ENCODE data around the gene ROR2.
"Not testable (repeated sequence)": the region's sequence is repeated elsewhere in the genome, so short reads cannot be mapped to it uniquely, and the experiment has no call there.

ROR2 gene

DNA sequence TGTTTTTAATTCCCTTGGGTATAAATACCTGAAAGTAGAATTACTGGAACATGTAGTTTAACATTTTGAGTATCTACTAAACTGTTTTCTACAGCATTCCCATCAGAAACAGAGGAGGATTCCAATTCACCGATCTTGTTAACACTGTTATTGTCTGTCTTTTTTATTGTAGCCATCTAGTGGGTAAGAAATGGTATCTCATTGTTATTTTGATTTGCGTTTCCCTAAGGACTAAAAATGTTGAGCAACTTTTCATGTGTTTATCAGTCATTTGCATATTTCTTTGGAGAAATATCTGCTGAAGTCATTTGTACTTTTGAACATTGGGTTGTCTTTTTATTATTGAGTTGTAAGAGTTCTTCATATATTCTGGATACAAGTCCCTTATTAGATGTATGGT is 391.1 kb downstream of the ROR2 start:
- no peaks in the 10 kb centered on the region for H3K9me3 Mint-ChIP-seq (ENCODE audit: low read depth)
- H3K4me1 Mint-ChIP-seq (ENCODE audit: low read depth): no peaks in the 10 kb centered on the region
- peaks cover 8% of the 10 kb centered on the region for H3K27me3 Mint-ChIP-seq
- no peak overlapping the region for H3K4me3 Mint-ChIP-seq
- no peak overlapping the region for H3K27ac Mint-ChIP-seq
- H3K36me3 Mint-ChIP-seq: no peaks in the 10 kb centered on the region

DNA sequence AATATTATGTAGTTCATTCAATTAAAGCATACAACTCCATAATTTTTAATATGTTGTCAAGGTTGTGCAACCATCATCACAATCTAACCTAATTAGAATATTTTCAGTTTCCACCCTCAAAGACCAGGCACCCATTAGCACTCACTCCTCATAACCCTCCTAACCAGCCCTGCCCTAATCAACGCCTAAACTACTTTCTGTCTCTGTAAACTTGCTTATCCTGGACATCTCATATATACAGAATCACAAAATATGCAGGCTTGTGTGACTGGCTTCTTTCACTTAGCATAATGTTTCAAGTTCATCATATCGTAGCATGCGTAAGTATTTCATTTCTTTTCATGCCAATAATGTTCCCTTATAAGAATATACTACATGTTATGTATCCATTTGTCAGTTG is 391.6 kb downstream of the ROR2 start:
- no peaks in the 10 kb centered on the region for H3K36me3 Mint-ChIP-seq
- no peaks in the 10 kb centered on the region for H3K4me1 Mint-ChIP-seq (ENCODE audit: low read depth)
- H3K4me3 Mint-ChIP-seq: no peak overlapping the region
- peaks cover 8% of the 10 kb centered on the region for H3K27me3 Mint-ChIP-seq
- H3K27ac Mint-ChIP-seq: no peak overlapping the region
- H3K9me3 Mint-ChIP-seq (ENCODE audit: low read depth): no peaks in the 10 kb centered on the region

DNA sequence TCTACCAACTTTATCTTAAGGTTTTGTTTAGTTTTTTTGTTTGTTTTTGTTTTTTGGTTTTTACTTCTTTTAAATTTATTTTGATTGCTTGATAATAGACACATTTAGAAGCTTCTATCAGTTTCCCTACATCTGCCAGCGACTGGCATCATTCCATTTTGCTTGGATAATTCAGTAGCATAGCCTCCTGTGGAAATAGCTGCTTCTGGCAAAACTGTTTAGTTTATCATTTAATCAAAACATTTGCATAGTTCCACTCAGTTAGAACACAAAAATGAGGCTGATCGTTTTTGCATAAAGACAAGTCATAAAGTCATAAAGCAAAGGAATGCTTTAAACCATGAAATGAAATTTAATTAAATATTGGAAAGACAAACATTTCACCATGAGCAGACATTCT is 392.7 kb downstream of the ROR2 start:
- H3K9me3 Mint-ChIP-seq (ENCODE audit: low read depth): no peaks in the 10 kb centered on the region
- H3K4me1 Mint-ChIP-seq (ENCODE audit: low read depth): no peaks in the 10 kb centered on the region
- no peaks in the 10 kb centered on the region for H3K36me3 Mint-ChIP-seq
- no peak overlapping the region for H3K4me3 Mint-ChIP-seq
- H3K27me3 Mint-ChIP-seq: peaks cover 7% of the 10 kb centered on the region
- H3K27ac Mint-ChIP-seq: no peak overlapping the region

DNA sequence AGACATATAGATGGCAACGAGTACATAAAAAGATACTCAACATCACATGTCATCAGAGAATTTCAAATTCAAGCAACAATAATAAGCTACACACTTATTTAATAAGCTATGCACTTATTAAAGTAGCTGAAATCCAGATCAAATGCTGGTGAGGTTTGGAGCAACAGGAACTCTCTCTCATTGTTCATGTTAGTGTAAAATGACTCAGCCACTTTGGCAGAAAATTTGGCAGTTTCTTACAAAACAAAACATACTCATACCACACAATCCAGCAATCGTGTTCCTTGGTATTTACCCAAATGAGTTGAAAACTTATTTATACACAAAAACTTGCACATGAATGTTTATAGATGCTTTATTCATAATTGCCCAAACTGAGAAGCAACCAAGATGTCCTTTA is 394.9 kb downstream of the ROR2 start:
- Mint-ChIP-seq H3K27ac (no peak overlapping the region), H3K27me3 (peaks cover 7% of the 10 kb centered on the region), H3K36me3 (no peaks in the 10 kb centered on the region), H3K4me1 (ENCODE audit: low read depth) (no peaks in the 10 kb centered on the region), H3K9me3 (ENCODE audit: low read depth) (no peaks in the 10 kb centered on the region), H3K4me3 (no peak overlapping the region)

DNA sequence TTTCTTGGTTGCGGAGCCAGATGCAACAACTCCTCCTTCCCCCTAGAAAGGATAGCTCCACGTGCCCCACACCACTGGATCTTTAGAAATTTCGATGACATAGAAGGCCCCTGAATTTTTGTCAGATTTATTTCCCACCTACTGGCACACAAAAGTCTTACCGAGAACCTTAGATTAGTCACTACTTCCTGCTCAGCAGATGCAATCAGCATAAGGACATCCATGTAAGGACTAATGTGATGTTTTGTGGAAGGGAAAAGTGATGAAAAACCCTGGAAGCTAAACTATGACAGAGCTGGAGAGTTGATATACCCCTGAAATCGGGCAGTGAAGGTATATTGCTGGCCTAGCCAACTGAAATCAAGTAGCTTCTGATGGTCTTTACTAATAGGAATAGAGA is 400.9 kb downstream of the ROR2 start:
- H3K27me3 Mint-ChIP-seq: peaks cover 6% of the 10 kb centered on the region
- H3K4me3 Mint-ChIP-seq: no peak overlapping the region
- H3K27ac Mint-ChIP-seq: no peak overlapping the region
- no peaks in the 10 kb centered on the region for H3K9me3 Mint-ChIP-seq (ENCODE audit: low read depth)
- no peaks in the 10 kb centered on the region for H3K36me3 Mint-ChIP-seq
- H3K4me1 Mint-ChIP-seq (ENCODE audit: low read depth): no peaks in the 10 kb centered on the region

DNA sequence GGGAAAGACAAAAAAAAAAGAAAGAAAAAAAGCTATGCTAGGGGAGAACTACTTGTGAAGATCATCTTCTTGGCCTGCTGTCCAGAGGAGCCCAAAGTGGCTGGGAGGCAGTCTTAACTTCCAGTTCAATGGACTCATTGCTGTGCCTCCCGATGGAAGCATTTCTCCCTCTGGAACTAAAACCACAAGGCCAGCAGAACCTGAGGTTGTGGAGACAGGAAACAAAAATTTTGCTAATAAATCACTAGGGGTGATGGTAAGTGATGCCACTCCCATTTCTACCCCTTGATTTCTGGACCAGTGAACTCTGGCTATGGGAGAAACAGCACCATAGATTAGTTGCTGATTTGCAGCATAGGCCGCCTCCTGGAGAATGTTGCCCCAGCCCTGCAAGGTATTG is 402.9 kb downstream of the ROR2 start:
- Mint-ChIP-seq H3K27ac (no peak overlapping the region), H3K9me3 (ENCODE audit: low read depth) (no peaks in the 10 kb centered on the region), H3K4me3 (no peak overlapping the region), H3K4me1 (ENCODE audit: low read depth) (no peaks in the 10 kb centered on the region), H3K27me3 (peaks cover 8% of the 10 kb centered on the region), H3K36me3 (no peaks in the 10 kb centered on the region)

DNA sequence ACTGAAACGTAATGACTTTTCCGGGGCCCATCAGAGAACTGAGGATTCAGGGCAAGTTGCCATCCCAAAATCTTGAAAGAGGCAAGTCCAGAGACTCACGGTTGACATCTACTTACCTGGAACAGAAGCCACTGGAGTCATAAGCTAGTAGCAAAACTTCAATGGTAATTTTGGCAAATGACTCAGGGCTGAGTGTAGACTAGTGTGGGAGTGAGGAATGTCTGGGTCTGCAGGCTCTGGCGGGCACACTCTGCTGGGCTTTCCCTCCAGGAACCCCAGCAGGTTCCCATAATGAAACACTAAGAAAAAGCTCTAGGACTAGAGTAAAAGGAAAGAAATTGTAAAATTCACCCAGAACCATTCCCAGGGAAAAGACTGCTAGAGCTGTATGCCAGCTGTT is 403.5 kb downstream of the ROR2 start:
- Mint-ChIP-seq H3K4me3 (no peak overlapping the region), H3K27me3 (peaks cover 6% of the 10 kb centered on the region), H3K4me1 (ENCODE audit: low read depth) (no peaks in the 10 kb centered on the region), H3K27ac (no peak overlapping the region), H3K36me3 (no peaks in the 10 kb centered on the region), H3K9me3 (ENCODE audit: low read depth) (no peaks in the 10 kb centered on the region)

DNA sequence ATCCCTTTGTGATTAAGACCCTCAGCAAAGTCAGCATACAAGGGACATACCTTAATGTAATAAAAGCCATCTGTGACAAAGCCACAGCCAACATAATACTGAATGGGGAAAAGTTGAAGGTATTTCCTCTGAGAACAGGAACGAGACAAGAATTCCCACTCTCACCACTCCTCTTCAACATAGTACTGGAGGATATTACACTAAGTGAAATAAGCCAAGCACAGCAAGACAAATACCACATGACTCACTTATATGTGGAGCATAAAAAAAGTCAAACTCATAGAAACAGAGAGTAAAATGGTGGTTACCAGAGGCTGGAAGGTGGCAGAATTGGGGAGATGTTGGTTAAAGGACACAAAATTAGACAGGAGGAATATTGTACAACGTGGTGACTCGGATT is 408.3 kb downstream of the ROR2 start:
- Mint-ChIP-seq H3K4me3 (no peak overlapping the region), H3K27ac (no peak overlapping the region), H3K27me3 (peaks cover 5% of the 10 kb centered on the region), H3K4me1 (ENCODE audit: low read depth) (peaks cover 7% of the 10 kb centered on the region), H3K36me3 (no peaks in the 10 kb centered on the region), H3K9me3 (ENCODE audit: low read depth) (no peaks in the 10 kb centered on the region)

DNA sequence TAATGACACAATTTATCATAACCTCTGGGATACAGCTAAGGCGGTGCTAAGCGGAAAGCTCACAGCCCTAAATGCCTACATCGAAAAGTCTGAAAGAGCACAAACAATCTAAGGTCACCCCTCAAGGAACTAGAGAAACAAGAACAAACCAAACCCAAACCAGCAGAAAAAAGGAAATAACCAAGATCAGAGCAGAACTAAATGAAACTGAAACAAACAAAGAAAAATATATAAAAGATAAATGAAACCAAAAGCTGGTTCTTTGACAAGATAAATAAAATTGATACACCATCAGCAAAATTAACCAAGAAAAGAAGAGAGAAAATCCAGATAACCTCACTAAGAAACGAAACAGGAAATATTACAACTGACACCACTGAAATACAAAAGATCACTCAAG is 409.5 kb downstream of the ROR2 start:
- not testable (repeated sequence) for H3K27ac Mint-ChIP-seq; H3K36me3 Mint-ChIP-seq; H3K4me1 Mint-ChIP-seq (ENCODE audit: low read depth); H3K4me3 Mint-ChIP-seq; H3K27me3 Mint-ChIP-seq; H3K9me3 Mint-ChIP-seq (ENCODE audit: low read depth)

DNA sequence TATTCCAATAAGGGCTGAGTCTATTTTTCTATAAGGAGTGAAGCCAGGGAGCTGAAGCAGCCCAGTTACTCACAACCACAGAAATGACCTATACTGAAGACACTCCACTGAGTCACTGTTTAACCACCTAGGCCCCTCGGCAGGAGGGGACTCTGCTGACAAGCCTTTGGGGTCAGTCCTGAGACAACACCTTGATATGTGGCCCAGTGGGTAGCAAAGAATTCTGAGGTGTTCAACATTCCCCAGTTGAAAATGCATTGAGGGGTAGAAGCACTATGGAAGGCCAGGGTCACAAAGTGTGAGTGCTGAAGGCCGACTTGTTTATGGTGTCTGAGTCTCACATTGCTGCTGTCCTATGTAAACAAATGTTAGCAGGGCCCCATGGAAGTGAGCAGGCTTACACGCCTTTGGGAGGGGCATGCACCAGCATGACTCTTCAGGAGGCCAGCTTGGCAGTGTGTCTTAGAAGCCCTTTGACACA is 413.8 kb downstream of the ROR2 start:
- H3K4me3 Mint-ChIP-seq: no peak overlapping the region

DNA sequence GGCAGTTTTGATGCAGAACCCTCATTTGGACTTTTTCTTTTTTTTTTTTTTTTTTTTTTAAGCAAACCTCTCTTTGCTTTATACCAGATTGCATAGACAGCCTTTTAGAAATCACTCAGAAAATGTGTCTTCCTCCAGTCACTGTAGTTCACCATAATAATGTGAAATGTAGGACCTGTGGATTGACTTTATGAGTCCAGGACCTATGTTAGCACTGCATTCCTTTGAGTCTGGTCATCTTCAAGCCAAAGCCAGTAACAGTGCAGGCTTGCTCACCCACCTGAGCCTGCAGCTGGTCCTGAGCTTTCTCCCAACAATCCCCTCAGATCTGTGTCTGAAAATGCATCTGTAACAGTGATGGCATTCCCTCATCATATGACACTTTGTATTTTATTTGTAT is 415.7 kb downstream of the ROR2 start:
- H3K4me3 Mint-ChIP-seq: no peak overlapping the region
- H3K27ac Mint-ChIP-seq: no peak overlapping the region
- no peaks in the 10 kb centered on the region for H3K9me3 Mint-ChIP-seq (ENCODE audit: low read depth)
- H3K36me3 Mint-ChIP-seq: no peaks in the 10 kb centered on the region
- H3K27me3 Mint-ChIP-seq: peaks cover 7% of the 10 kb centered on the region
- no peaks in the 10 kb centered on the region for H3K4me1 Mint-ChIP-seq (ENCODE audit: low read depth)

More for the DNA sequence above, 413.8 kb downstream of the ROR2 start:
- H3K9me3 Mint-ChIP-seq (ENCODE audit: low read depth): no peaks in the 10 kb centered on the region
- no peak overlapping the region for H3K27ac Mint-ChIP-seq
- peaks cover 7% of the 10 kb centered on the region for H3K4me1 Mint-ChIP-seq (ENCODE audit: low read depth)
- peaks cover 7% of the 10 kb centered on the region for H3K27me3 Mint-ChIP-seq
- no peaks in the 10 kb centered on the region for H3K36me3 Mint-ChIP-seq

DNA sequence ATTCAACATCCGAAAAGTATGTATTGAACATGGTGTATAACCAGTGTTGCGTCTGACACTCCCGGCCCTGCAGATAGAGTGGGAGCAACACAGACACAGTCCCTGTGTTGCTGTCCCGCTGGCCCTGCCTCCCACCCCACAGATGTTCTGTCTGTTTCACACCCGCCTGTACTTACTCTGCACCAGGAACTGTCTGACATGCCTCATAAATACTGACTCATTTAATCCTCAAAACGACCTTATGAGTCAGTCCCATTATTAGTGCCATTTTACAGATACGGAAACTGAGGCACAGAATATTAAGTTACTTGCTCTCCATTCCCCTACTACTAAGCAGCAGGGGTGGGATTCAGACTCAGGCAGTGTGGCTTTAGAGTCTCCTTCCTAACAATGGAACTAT is 416.6 kb downstream of the ROR2 start:
- H3K9me3 Mint-ChIP-seq (ENCODE audit: low read depth): no peaks in the 10 kb centered on the region
- no peaks in the 10 kb centered on the region for H3K4me1 Mint-ChIP-seq (ENCODE audit: low read depth)
- no peaks in the 10 kb centered on the region for H3K36me3 Mint-ChIP-seq
- H3K4me3 Mint-ChIP-seq: no peak overlapping the region
- peaks cover 7% of the 10 kb centered on the region for H3K27me3 Mint-ChIP-seq
- H3K27ac Mint-ChIP-seq: no peak overlapping the region

DNA sequence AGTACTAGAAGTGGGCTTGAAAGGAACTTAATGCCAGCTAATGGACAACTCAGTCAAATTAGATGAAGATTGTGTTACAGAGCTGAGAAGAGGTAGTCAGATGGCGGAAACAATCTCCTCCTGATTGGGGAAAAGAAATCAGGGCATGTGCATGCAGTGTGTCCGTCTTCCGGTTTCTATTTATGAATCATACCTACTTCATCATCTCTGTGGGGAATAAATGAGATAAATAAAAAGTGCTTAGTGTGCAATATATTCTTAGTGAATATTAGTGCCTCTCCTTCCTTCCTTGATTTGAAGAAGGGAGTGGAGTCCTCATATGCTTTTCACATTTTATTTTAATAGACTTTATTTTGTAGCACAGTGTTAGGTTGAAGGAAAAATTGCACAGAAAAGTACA is 417.7 kb downstream of the ROR2 start:
- H3K36me3 Mint-ChIP-seq: no peaks in the 10 kb centered on the region
- no peak overlapping the region for H3K27ac Mint-ChIP-seq

DNA sequence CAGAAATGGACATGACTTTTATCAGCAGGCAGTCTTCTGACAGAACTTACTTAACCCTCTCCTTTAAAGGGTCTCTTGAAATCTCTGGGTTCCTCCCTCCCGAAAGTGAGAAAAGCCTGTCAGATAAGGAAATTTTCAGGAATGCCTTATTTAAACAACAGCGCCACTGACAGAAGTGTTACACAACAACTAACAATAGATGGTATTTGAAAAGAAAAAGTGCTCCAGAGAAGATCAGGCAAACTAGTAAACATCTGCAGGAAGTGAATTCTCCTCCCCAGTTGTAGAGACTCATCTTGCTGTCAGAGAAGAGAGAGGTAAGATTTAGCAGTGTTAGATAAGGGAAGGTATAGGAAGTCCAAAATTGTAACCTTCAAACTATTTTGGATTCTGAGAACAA is 419.2 kb downstream of the ROR2 start:
- no peak overlapping the region for H3K4me3 Mint-ChIP-seq
- peaks cover 7% of the 10 kb centered on the region for H3K27me3 Mint-ChIP-seq
- no peak overlapping the region for H3K27ac Mint-ChIP-seq
- no peaks in the 10 kb centered on the region for H3K36me3 Mint-ChIP-seq
- H3K9me3 Mint-ChIP-seq (ENCODE audit: low read depth): no peaks in the 10 kb centered on the region
- no peaks in the 10 kb centered on the region for H3K4me1 Mint-ChIP-seq (ENCODE audit: low read depth)

More for the DNA sequence above, 417.7 kb downstream of the ROR2 start:
- Mint-ChIP-seq H3K4me3 (no peak overlapping the region), H3K27me3 (peaks cover 9% of the 10 kb centered on the region), H3K4me1 (ENCODE audit: low read depth) (no peaks in the 10 kb centered on the region), H3K9me3 (ENCODE audit: low read depth) (no peaks in the 10 kb centered on the region)

DNA sequence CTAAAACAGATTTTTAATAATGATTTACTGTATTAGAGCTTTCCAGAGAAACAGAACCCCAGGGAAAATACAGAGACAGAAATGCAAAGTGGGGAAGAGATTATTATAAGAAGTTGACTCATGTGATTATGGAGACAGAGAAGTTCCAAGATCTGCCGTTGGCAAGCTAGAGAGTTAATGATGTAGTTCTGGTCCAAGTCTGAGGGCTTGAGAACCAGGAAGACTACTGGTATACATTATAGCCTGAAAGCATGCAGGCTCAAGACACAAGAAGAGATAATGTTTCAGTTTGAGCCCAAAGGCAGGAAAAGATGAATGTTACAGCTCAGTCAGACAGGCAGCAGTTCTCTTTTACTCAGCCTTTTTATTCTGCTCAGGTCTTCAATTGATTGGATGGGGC is 427.5 kb downstream of the ROR2 start:
- Mint-ChIP-seq H3K36me3 (no peaks in the 10 kb centered on the region), H3K27me3 (peaks cover 17% of the 10 kb centered on the region), H3K27ac (no peak overlapping the region), H3K4me1 (ENCODE audit: low read depth) (no peaks in the 10 kb centered on the region), H3K4me3 (no peak overlapping the region), H3K9me3 (ENCODE audit: low read depth) (peaks cover 5% of the 10 kb centered on the region)

DNA sequence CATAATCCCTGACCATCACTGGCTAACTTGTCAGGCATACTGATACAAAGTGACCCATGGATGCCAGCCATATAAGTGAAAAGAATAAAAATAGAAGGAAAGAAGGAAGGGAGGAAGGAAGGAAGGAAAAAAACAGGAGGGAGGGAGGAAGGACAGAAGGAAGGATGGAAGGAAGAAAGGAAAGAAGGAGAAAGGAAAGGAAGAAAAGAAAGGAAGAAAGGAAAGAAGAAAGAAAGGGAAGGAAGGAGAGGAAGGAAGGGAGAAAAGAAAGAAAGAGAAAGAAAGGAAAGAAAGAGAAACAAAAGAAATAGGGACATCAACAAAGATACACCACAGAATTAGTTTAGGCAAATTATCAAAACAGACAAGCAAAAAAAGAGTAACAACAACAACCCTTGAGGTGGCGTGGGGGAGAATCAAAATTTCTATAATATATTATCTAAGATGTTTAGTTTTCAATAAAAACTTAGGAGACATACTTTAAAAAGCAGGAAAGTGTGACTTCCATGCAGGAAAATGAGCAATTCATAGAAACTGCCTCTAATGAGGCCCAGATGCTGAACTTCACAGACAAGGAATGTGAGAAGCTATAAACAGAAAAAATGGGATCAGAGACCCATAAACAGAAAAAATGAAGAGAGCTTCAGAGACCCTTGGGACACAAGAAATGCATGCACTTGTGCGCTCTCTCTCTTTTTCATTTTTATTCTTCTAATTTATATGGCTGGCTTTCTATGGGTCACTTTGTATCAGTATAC is 430.3 kb downstream of the ROR2 start:
- peaks cover 5% of the 10 kb centered on the region for H3K9me3 Mint-ChIP-seq (ENCODE audit: low read depth)
- no peaks in the 10 kb centered on the region for H3K36me3 Mint-ChIP-seq
- no peaks in the 10 kb centered on the region for H3K4me1 Mint-ChIP-seq (ENCODE audit: low read depth)
- H3K27me3 Mint-ChIP-seq: peaks cover 19% of the 10 kb centered on the region
- H3K27ac Mint-ChIP-seq: no peak overlapping the region
- H3K4me3 Mint-ChIP-seq: no peak overlapping the region

Measured in activated naive CD8-positive, alpha-beta T cell (primary cell).